ENCODE results near the gene OGFOD3.

- TF ChIP-seq POLR2A (IDR thresholded peaks at IDR 0.05; ENCODE audit: low read depth, low read length) (no peak), POLR2AphosphoS5 (IDR thresholded peaks at IDR 0.05; ENCODE audit: low read depth, low read length) (no peak), TAF1 (IDR thresholded peaks at IDR 0.05; ENCODE audit: low read depth, low read length) (no peak), POU2F2 (IDR thresholded peaks at IDR 0.05; ENCODE audit: low read depth, low read length) (no peak), SPI1 (IDR thresholded peaks at IDR 0.05; ENCODE audit: low read depth, low read length) (no peak)
These were observed 13.3 kb downstream of the OGFOD3 start for GRCh38 chr17:82405051-82405450.

Data from GM12891 (cell line).